GM12878 (cell line): Measurements from ENCODE around the gene CWC27. TPM values are rescaled to one million over a fixed set of nuclear protein-coding genes. Genes with fewer than 3 reads are reported as not detected.

Experiments
- ATAC-seq: fragments of 200-7000 bp; cut with Tn5 transposase; 3 replicates; pipeline ENCODE4 v1.9.1; 2020; ENCODE audit warnings: mild to moderate bottlenecking, moderate library complexity
- Bru-seq: library from RNA; stranded (reverse); fragments of 400-500 nt; gene quantifications from one replicate; lab custom pipeline; 2021; lab: Mats Ljungman, UMichigan
- BruChase-seq, 2 experiments: library from RNA; stranded (reverse); fragments of 400-500 nt; gene quantifications; one replicate each; lab custom pipeline; 2021; lab: Mats Ljungman, UMichigan
- BruUV-seq: library from RNA; stranded (reverse); fragments of 400-500 nt; replicated peaks from 2 replicates; lab custom pipeline; 2021; lab: Mats Ljungman, UMichigan
- CTCF ChIA-PET: fragments of 300-600 bp; sonication (Branson Sonifier 250); formaldehyde crosslinking; extraction: SDS; loops from one replicate; lab custom pipeline; 2021; ENCODE audit warnings: inconsistent platforms; lab: Yijun Ruan, JAX
- POLR2A ChIA-PET: fragments of 350-600 bp; formaldehyde crosslinking; extraction: SDS; loops from one replicate; lab custom pipeline; 2021; ENCODE audit warnings: inconsistent platforms; lab: Charles Lee
- RAD21 ChIA-PET: fragments of 300-600 bp; sonication (Branson Sonifier 250); formaldehyde crosslinking; loops from one replicate; lab custom pipeline; 2023; ENCODE audit warnings: antibody characterized with exemption; ENCODE audit not compliant: unreplicated experiment; lab: Charles Lee
- SMC1A ChIA-PET: fragments of 300-600 bp; sonication (Branson Sonifier 250); formaldehyde crosslinking; loops from one replicate; lab custom pipeline; 2023; ENCODE audit not compliant: unreplicated experiment, uncharacterized antibody; lab: Charles Lee
- DNase-seq: peaks from one replicate; pipeline ENCODE4 v3.0.0-alpha.2; 2011; ENCODE audit warnings: low read depth, low spot score
- FAIRE-seq: peaks from 3 replicates; lab custom pipeline; 2011; peaks lifted over from hg19 to GRCh38; lab: Jason Lieb, UNC
- H2AFZ ChIP-seq: 2 replicates; pipeline ENCODE4 v1.6.0; 2011; ENCODE audit warnings: low read depth, low read length, control low read depth; ENCODE audit not compliant: control insufficient read depth
- H3K27ac ChIP-seq: 2 replicates; pipeline ENCODE4 v1.5.1; 2011; ENCODE audit warnings: control low read depth; ENCODE audit not compliant: control insufficient read depth, insufficient read depth
- H3K27me3 ChIP-seq, 2 experiments: replicated peaks in 1 of 2; 2 replicates each; pipeline versions ENCODE4 v1.6.0 to v1.6.1; 2011; ENCODE audit warnings: low read length in 1 of 2; ENCODE audit not compliant: control insufficient read depth in 2 of 2, insufficient read depth in 2 of 2
- H3K36me3 ChIP-seq, 2 experiments: 2 replicates each; pipeline ENCODE4 v1.5.1; 2011; ENCODE audit warnings: low read length in 1 of 2; ENCODE audit not compliant: control insufficient read depth in 2 of 2, insufficient read depth in 2 of 2
- H3K4me1 ChIP-seq: 2 replicates; pipeline ENCODE4 v1.6.1; 2011; ENCODE audit warnings: mild to moderate bottlenecking, low read length, moderate library complexity, mixed read lengths; ENCODE audit not compliant: control insufficient read depth, insufficient read depth
- H3K4me2 ChIP-seq: 2 replicates; pipeline ENCODE4 v1.6.0; 2011; ENCODE audit warnings: control low read depth; ENCODE audit not compliant: control insufficient read depth, insufficient read depth
- H3K4me3 ChIP-seq: fragments of 200-600 bp; sonication (generic); 2 replicates; pipeline ENCODE4 v1.5.1; 2016
- H3K79me2 ChIP-seq: 2 replicates; pipeline ENCODE4 v1.6.0; 2011; ENCODE audit warnings: low read length; ENCODE audit not compliant: control insufficient read depth, insufficient read depth
- H3K9ac ChIP-seq: 2 replicates; pipeline ENCODE4 v1.8.0; 2011; ENCODE audit warnings: low read length, control low read depth, mixed read lengths; ENCODE audit not compliant: control insufficient read depth, insufficient read depth
- H3K9me3 ChIP-seq: replicated peaks from 3 replicates; pipeline ENCODE4 v1.5.1; 2011; ENCODE audit warnings: mild to moderate bottlenecking, low read length; ENCODE audit not compliant: control insufficient read depth, insufficient read depth
- H4K20me1 ChIP-seq: 2 replicates; pipeline ENCODE4 v1.6.0; 2011; ENCODE audit not compliant: control insufficient read depth, insufficient read depth
- ASH2L ChIP-seq: fragments of 300-600, 200-600 bp; sonication (generic); IDR thresholded peaks from 2 replicates; pipeline ENCODE4 v1.6.1; 2017; ENCODE audit warnings: low read depth, mild to moderate bottlenecking, borderline replicate concordance
- HCFC1 ChIP-seq: fragments of 150-350 bp; IDR thresholded peaks from 2 replicates; pipeline ENCODE4 v1.6.1; 2014; ENCODE audit warnings: low read length
- HDGF ChIP-seq: fragments of 450-650 bp; IDR thresholded peaks from 2 replicates; pipeline ENCODE4 v1.6.1; 2016; ENCODE audit warnings: antibody characterized with exemption
- JUNB ChIP-seq: IDR thresholded peaks from 2 replicates; pipeline ENCODE4 v1.6.1; 2016; ENCODE audit warnings: antibody characterized with exemption, mild to moderate bottlenecking
- MYC ChIP-seq: IDR thresholded peaks from 2 replicates; pipeline ENCODE4 v1.6.1; 2011; ENCODE audit warnings: mild to moderate bottlenecking, low read length, moderate library complexity, inconsistent platforms; ENCODE audit not compliant: insufficient read depth, insufficient replicate concordance, insufficient read length, severe bottlenecking
- NFYA ChIP-seq: IDR thresholded peaks from 2 replicates; pipeline ENCODE4 v1.6.1; 2011; ENCODE audit warnings: low read depth, mild to moderate bottlenecking, low read length, improper control_type of control experiment, borderline replicate concordance
- POLR2A ChIP-seq: IDR thresholded peaks from 2 replicates; pipeline ENCODE4 v1.6.1; 2011; ENCODE audit warnings: low read depth, mild to moderate bottlenecking, low read length
- POLR2AphosphoS5 ChIP-seq: IDR thresholded peaks from 2 replicates; pipeline ENCODE4 v1.6.1; 2011; ENCODE audit warnings: mild to moderate bottlenecking, low read length, inconsistent platforms
- RUNX3 ChIP-seq: IDR thresholded peaks from 2 replicates; pipeline ENCODE4 v1.6.1; 2012; ENCODE audit warnings: low read length, inconsistent platforms
- SRF ChIP-seq, 2 experiments: IDR thresholded peaks; 2 replicates each; pipeline ENCODE4 v1.6.1; 2011; ENCODE audit warnings: low read depth in 2 of 2, low read length in 2 of 2, mild to moderate bottlenecking in 1 of 2, moderate library complexity in 1 of 2
- STAT1 ChIP-seq: fragments of 450-650 bp; conservative IDR thresholded peaks from 2 replicates; pipeline ENCODE4 v1.6.1; 2014; ENCODE audit warnings: antibody characterized with exemption, mild to moderate bottlenecking
- WRNIP1 ChIP-seq: IDR thresholded peaks from 2 replicates; pipeline ENCODE4 v1.6.1; 2011; ENCODE audit warnings: low read depth, low read length, improper control_type of control experiment, borderline replicate concordance
- ZBTB11 ChIP-seq: fragments of 450-650 bp; formaldehyde crosslinking; IDR thresholded peaks from 2 replicates; pipeline ENCODE4 v1.5.0; 2022; ENCODE audit warnings: mild to moderate bottlenecking, missing genetic modification characterization
- ZNF24 ChIP-seq: fragments of 450-650 bp; IDR thresholded peaks from 2 replicates; pipeline ENCODE4 v1.6.1; 2017; ENCODE audit warnings: antibody characterized with exemption, mild to moderate bottlenecking
- ZNF274 ChIP-seq: IDR thresholded peaks from one replicate; pipeline ENCODE4 v1.8.0; 2011; ENCODE audit not compliant: insufficient read length, insufficient read depth
- WGBS: methylation state at CpG from one replicate; pipeline ENCODE4 v1.1.6; 2016; ENCODE audit warnings: low lambda C conversion rate; ENCODE audit not compliant: insufficient replicate concordance, insufficient coverage; ENCODE audit errors: missing lambda C conversion rate; 5-methylcytosine and 5-hydroxymethylcytosine counted together
- in situ Hi-C: fragments of 300-500 bp; cut with MboI; formaldehyde crosslinking; loops from 9 replicates; pipeline ENCODE4 v1.14.3; 2018; ENCODE audit warnings: mixed read lengths
- intact Hi-C: fragments of 100-400 bp; cut with micrococcal nuclease; formaldehyde crosslinking; loops from one replicate; pipeline ENCODE4 v1.14.2; 2022; ENCODE audit not compliant: unreplicated experiment
- long read RNA-seq, 2 experiments: library from polyadenylated mRNA; unstranded; transcript quantifications; one replicate each; pipeline ENCODE4 v2.0.0, GENCODE V29; 2019 to 2020
- polyA minus RNA-seq, 3 experiments: library from RNA; depleted of rRNA, polyadenylated mRNA; stranded (reverse); fragments of >200 nt; gene quantifications; 2 replicates each; pipeline ENCODE4 v1.2.3, GENCODE V29; 2011
- polyA plus RNA-seq, 11 experiments: library from polyadenylated mRNA; depleted of rRNA in 4 of 11; unstranded in 6 of 11; stranded (reverse) in 5 of 11; fragments of >200 nt; fragmentation: Nextera tagmentation in 4 of 11; fragmentation: Illumina TruSeq in 1 of 11; extraction: Ambion mirVana in 4 of 11; extraction: Trizol in 1 of 11; gene quantifications; 1 replicate in 1 of 11; 2 replicates in 10 of 11; pipeline versions ENCODE4 v1.2.1 to v1.2.3, GENCODE V29; 2011 to 2016; ENCODE audit warnings: inconsistent platforms in 2 of 11, missing spikeins in 2 of 11, low read depth in 1 of 11
- total RNA-seq, 4 experiments: library from RNA; depleted of rRNA in 3 of 4; stranded (reverse); fragments of >200 nt in 3 of 4; fragmentation: Illumina TruSeq in 1 of 4; extraction: Trizol in 1 of 4; gene quantifications; 2 replicates each; pipeline versions ENCODE4 v1.2.1 to v1.2.3, GENCODE V29; 2013 to 2021

Gene CWC27
- 52.3 and 54.0 TPM in 2 replicates for total RNA-seq (2013; cell fraction: nucleolus; rRNA removed)
- total RNA-seq (2014; rRNA removed) (21.7 TPM in 2 replicates), total RNA-seq (2014; rRNA removed; fragmentation: Illumina TruSeq; extraction: Trizol) (46.8 and 50.5 TPM in 2 replicates), total RNA-seq (2021) (30.4 and 31.1 TPM in 2 replicates), polyA plus RNA-seq (2011; rRNA removed) (40.9 and 59.6 TPM in 2 replicates), polyA plus RNA-seq (2014; fragmentation: Illumina TruSeq; extraction: Trizol) (49.0 and 75.8 TPM in 2 replicates), polyA plus RNA-seq (2014; fragmentation: Nextera tagmentation; extraction: Ambion mirVana) (10 to 100 TPM; 55.4 to 59.8 TPM), polyA plus RNA-seq (2014; rRNA removed) (22.3 and 26.1 TPM in 2 replicates), polyA plus RNA-seq (2016; fragmentation: Nextera tagmentation; extraction: Ambion mirVana) (10 to 100 TPM; 47.1 to 61.9 TPM), polyA minus RNA-seq (2011; rRNA and poly(A)+ RNA removed) (28.2 and 54.1 TPM in 2 replicates), Bru-seq, nascent RNA (percentile 64 among the genes with signal in this experiment), BruChase-seq, experiment 1, labeled RNA remaining after a 6-hour chase (percentile 59 among the genes with signal in this experiment), BruChase-seq, experiment 2, labeled RNA remaining after a 2-hour chase (percentile 60 among the genes with signal in this experiment)
- 14.5 TPM for polyA plus RNA-seq (2011; ENCODE audit: low read depth)
- 9.6 and 11.6 TPM in 2 replicates for polyA plus RNA-seq (2011; cell fraction: cytosol; rRNA removed)
- 15.2 and 17.2 TPM in 2 replicates for polyA plus RNA-seq (2011; cell fraction: nucleus; rRNA removed)
- polyA plus RNA-seq (2012) = 20.4 and 22.8 TPM in 2 replicates
- polyA minus RNA-seq (2011; cell fraction: cytosol; rRNA and poly(A)+ RNA removed) = 8.6 and 9.0 TPM in 2 replicates
- 34.0 and 57.3 TPM in 2 replicates for polyA minus RNA-seq (2011; cell fraction: nucleus; rRNA and poly(A)+ RNA removed)
- long read RNA-seq, experiment 1, transcript CWC27-201 (14 exons, 2,078 nt) = major isoform, 15 of 36 reads
- long read RNA-seq, experiment 1, partial matches to known transcripts = 18 of 36 reads
- long read RNA-seq, experiment 1, other reads (novel, unspliced or antisense) = 2 of 36 reads
- long read RNA-seq, experiment 2, transcript CWC27-201 (14 exons, 2,078 nt) = major isoform, 9 of 149 reads
- long read RNA-seq, experiment 2, partial matches to known transcripts = 126 of 149 reads
- long read RNA-seq, experiment 2, other reads (novel, unspliced or antisense) = 12 of 149 reads

- Histone ChIP-seq H3K9ac (peak within 1 kb of the TSS; percentile 87), H3K9me3 (no peaks in the 10 kb centered on the region), H3K79me2 (peaks cover 73% of the 10 kb centered on the region), H2AFZ (peak within 1 kb of the TSS; percentile 100), H3K27ac (peak within 1 kb of the TSS; percentile 94), H3K4me1 (peaks cover 13% of the 10 kb centered on the region), H3K4me3 (peak within 1 kb of the TSS; percentile 94), H3K4me2 (peak within 1 kb of the TSS; percentile 99), H3K36me3 (peaks cover 0 to 18% of the 10 kb centered on the region in 2 experiments; a peak in 2 of 4 replicates), H4K20me1 (no peaks in the 10 kb centered on the region), H3K27me3 (no peaks in the 10 kb centered on the region)
- ATAC-seq (peak; percentile 91), FAIRE-seq (peak; percentile 72), DNase-seq (peak; percentile 79)
- TSS peak; percentile 78 for BruUV-seq
- in situ Hi-C loops (no loop called here), intact Hi-C loops (no loop called here)
- RAD21 ChIA-PET = interaction anchor here (0.8 to 2.5 kb wide), 2 partner anchors 16 to 42 kb away, joined by 3 to 9 read pairs; no protein-coding TSS in a partner anchor
- CTCF ChIA-PET = interaction anchor here (1.0 to 5.3 kb wide), 8 partner anchors 9 to 715 kb away, joined by 3 to 28 read pairs (median 4); no protein-coding TSS in a partner anchor
- SMC1A ChIA-PET = interaction anchor here (0.8 to 1.9 kb wide), 9 partner anchors 14 to 713 kb away, joined by 3 to 7 read pairs (median 4); partner anchors contain the start of gene ADAMTS6
- POLR2A ChIA-PET = interaction anchor here (0.6 to 1.7 kb wide), 4 partner anchors 8 to 1235 kb away, joined by 3 to 5 read pairs (median 3); no protein-coding TSS in a partner anchor
- WGBS = 1% methylated on average over 47 of the region's 48 CpGs
- peak; percentile 91 for TF ChIP-seq ASH2L
- peak; percentile 41 for TF ChIP-seq RUNX3
- no peak for TF ChIP-seq WRNIP1
- TF ChIP-seq JUNB = peak; percentile 23; the same call in 1 of the 2 replicates
- TF ChIP-seq HCFC1 = peak; percentile 82
- TF ChIP-seq POLR2A = peak; percentile 93
- TF ChIP-seq HDGF = no peak
- peak; percentile 92 for TF ChIP-seq ZBTB11 (CRISPR knock-in tag)
- TF ChIP-seq NFYA = no peak
- TF ChIP-seq SRF (IDR thresholded peaks at IDR 0.05; ENCODE audit: low read depth in 2 of 2, low read length in 2 of 2) = peak in 1 of 2 experiments; percentile 84; a peak in 2 of 4 replicates
- no peak for TF ChIP-seq ZNF274
- TF ChIP-seq MYC = no peak
- peak; percentile 90 for TF ChIP-seq POLR2AphosphoS5
- peak; percentile 55; the same call in 1 of the 2 replicates for TF ChIP-seq ZNF24
- 0 out of 2 replicates have a peak, but pooled peaks have one; percentile 76 for TF ChIP-seq STAT1
Measured at GRCh38 chr5:64768358-64769312, at the start of gene CWC27, which contains the start of gene SREK1IP1. Gene CWC27 (plus strand): TSS chr5:64768930. CDS start chr5:64769147, 217 bp downstream. Gene SREK1IP1 (minus strand): TSS chr5:64768691. CDS start chr5:64768517, 174 bp downstream.
